HCT116 (cell line): ENCODE data around the gene NARS2. TPM values are rescaled to one million over a fixed set of nuclear protein-coding genes. Genes with fewer than 3 reads are reported as not detected.

Experiments used
- ATAC-seq: fragments of 200-7000 bp; cut with Tn5 transposase; 2 replicates; pipeline ENCODE4 v1.9.1; 2020; ENCODE audit warnings: mild to moderate bottlenecking, moderate library complexity
- BruUV-seq: library from RNA; stranded (reverse); fragments of 400-500 nt; replicated peaks from 2 replicates; lab custom pipeline; 2021; lab: Mats Ljungman, UMichigan
- CTCF ChIA-PET: fragments of 300-600 bp; sonication (Branson Sonifier 250); formaldehyde crosslinking; loops from one replicate; lab custom pipeline; 2021; ENCODE audit warnings: antibody characterized with exemption; lab: Charles Lee
- POLR2A ChIA-PET: fragments of 300-600, 350-600 bp; sonication (Branson Sonifier 250); formaldehyde crosslinking; loops from one replicate; lab custom pipeline; 2021; ENCODE audit warnings: antibody characterized with exemption; lab: Charles Lee
- RAD21 ChIA-PET, 2 experiments: fragments of 300-600 bp; sonication (Branson Sonifier 250); formaldehyde crosslinking; loops; one replicate each; lab custom pipeline; 2023; ENCODE audit warnings: low total read pairs in 2 of 2; ENCODE audit not compliant: uncharacterized antibody in 2 of 2, unreplicated experiment in 2 of 2, low non-redundant PET in 1 of 2; lab: Charles Lee
- DNase-seq: peaks from one replicate; pipeline ENCODE4 v3.0.0-alpha.2; 2010; ENCODE audit warnings: low read depth, low spot score
- H2AFZ ChIP-seq: fragments of 200-600 bp; shearing (Covaris generic), sonication (generic); 2 replicates; pipeline ENCODE4 v1.6.1; 2017; ENCODE audit warnings: low read depth, mixed run types, mixed read lengths, antibody characterized with exemption, low read length; ENCODE audit not compliant: poor library complexity, severe bottlenecking
- H3K27ac ChIP-seq: 2 replicates; pipeline ENCODE4 v1.5.1; 2012; ENCODE audit warnings: low read depth, low read length
- H3K27me3 ChIP-seq: fragments of 200-600 bp; sonication (generic); 2 replicates; pipeline ENCODE4 v1.6.1; 2016; ENCODE audit warnings: mixed run types, low read length, mixed read lengths; ENCODE audit not compliant: insufficient read depth
- H3K36me3 ChIP-seq, 2 experiments: fragments of 200-500 bp in 1 of 2; fragments of 200-600 bp in 1 of 2; sonication (Bioruptor generic) in 1 of 2; sonication (generic) in 1 of 2; 2 replicates each; pipeline versions ENCODE4 v1.5.1 to v1.6.1; 2014 to 2016; ENCODE audit warnings: low read length in 2 of 2, inconsistent platforms in 1 of 2, mixed read lengths in 1 of 2, mixed run types in 1 of 2; ENCODE audit not compliant: insufficient read depth in 2 of 2, control insufficient read depth in 1 of 2
- H3K4me1 ChIP-seq, 2 experiments: fragments of 200-600 bp in 1 of 2; sonication (generic) in 1 of 2; 2 replicates each; pipeline versions ENCODE4 v1.5.1 to v1.6.1; 2012 to 2017; ENCODE audit warnings: low read length in 2 of 2, inconsistent platforms in 1 of 2, mild to moderate bottlenecking in 1 of 2, mixed read lengths in 1 of 2, mixed run types in 1 of 2, moderate library complexity in 1 of 2; ENCODE audit not compliant: insufficient read depth in 2 of 2, control insufficient read depth in 1 of 2
- H3K4me2 ChIP-seq: fragments of 200-600 bp; sonication (generic); 2 replicates; pipeline ENCODE4 v1.6.1; 2017; ENCODE audit warnings: mixed run types, low read length, mixed read lengths
- H3K4me3 ChIP-seq, 2 experiments: fragments of 200-600 bp in 1 of 2; sonication (generic) in 1 of 2; replicated peaks in 1 of 2; 2 replicates each; pipeline ENCODE4 v1.5.1; 2011 to 2016; ENCODE audit warnings: low read length in 2 of 2, control low read depth in 1 of 2, low read depth in 1 of 2, mild to moderate bottlenecking in 1 of 2, mixed read lengths in 1 of 2, mixed run types in 1 of 2
- H3K79me2 ChIP-seq: fragments of 200-600 bp; sonication (generic); 2 replicates; pipeline ENCODE4 v1.6.1; 2017; ENCODE audit warnings: mild to moderate bottlenecking, mixed run types, low read length, moderate library complexity, mixed read lengths; ENCODE audit not compliant: insufficient read depth
- H3K9ac ChIP-seq: fragments of 200-600 bp; sonication (generic); 2 replicates; pipeline ENCODE4 v1.6.1; 2016; ENCODE audit warnings: low read length, mixed read lengths
- H3K9me2 ChIP-seq: fragments of 200-600 bp; sonication (generic), shearing (Covaris generic); 2 replicates; pipeline ENCODE4 v1.6.1; 2017; ENCODE audit warnings: mixed run types, mild to moderate bottlenecking, moderate library complexity; ENCODE audit not compliant: insufficient read depth
- H3K9me3 ChIP-seq, 2 experiments: fragments of 200-500 bp in 1 of 2; fragments of 200-600 bp in 1 of 2; sonication (Bioruptor generic) in 1 of 2; sonication (generic) in 1 of 2; 2 replicates each; pipeline ENCODE4 v1.6.1; 2014 to 2017; ENCODE audit warnings: low read length in 2 of 2, mixed read lengths in 2 of 2, inconsistent platforms in 1 of 2, low read depth in 1 of 2, mild to moderate bottlenecking in 1 of 2, mixed run types in 1 of 2, moderate library complexity in 1 of 2; ENCODE audit not compliant: control insufficient read depth in 1 of 2, insufficient read depth in 1 of 2
- H4K20me1 ChIP-seq: fragments of 200-600 bp; sonication (generic), shearing (Covaris generic); 2 replicates; pipeline ENCODE4 v1.6.1; 2017; ENCODE audit warnings: mixed run types, mild to moderate bottlenecking, moderate library complexity; ENCODE audit not compliant: insufficient read depth
- CBX3 ChIP-seq: IDR thresholded peaks from 2 replicates; pipeline ENCODE4 v1.6.1; 2012; ENCODE audit warnings: low read depth
- CEBPB ChIP-seq: IDR thresholded peaks from 2 replicates; pipeline ENCODE4 v1.6.1; 2012; ENCODE audit warnings: low read depth
- CTCF ChIP-seq, 3 experiments: fragments of 200-600 bp in 1 of 3; sonication (generic) in 1 of 3; IDR thresholded peaks in 2 of 3; conservative IDR thresholded peaks in 1 of 3; 2 replicates each; pipeline ENCODE4 v1.5.1; 2012 to 2017; ENCODE audit warnings: low read depth in 2 of 3, low read length in 2 of 3, antibody characterized with exemption in 1 of 3, borderline replicate concordance in 1 of 3, control low read depth in 1 of 3, mild to moderate bottlenecking in 1 of 3, mixed read lengths in 1 of 3, mixed run types in 1 of 3, moderate library complexity in 1 of 3; ENCODE audit not compliant: insufficient read depth in 1 of 3
- EGR1 ChIP-seq: IDR thresholded peaks from 2 replicates; pipeline ENCODE4 v1.6.1; 2012; ENCODE audit warnings: low read depth
- ELF1 ChIP-seq: IDR thresholded peaks from 2 replicates; pipeline ENCODE4 v1.6.1; 2012; ENCODE audit warnings: low read depth, borderline replicate concordance
- EZH2 ChIP-seq: fragments of 200-600 bp; sonication (generic); IDR thresholded peaks from 2 replicates; pipeline ENCODE4 v1.6.1; 2017; ENCODE audit warnings: antibody characterized with exemption, mixed run types
- EZH2phosphoT487 ChIP-seq: fragments of 200-600 bp; IDR thresholded peaks from 2 replicates; pipeline ENCODE4 v1.6.1; 2018; ENCODE audit warnings: antibody characterized with exemption, borderline replicate concordance
- FOSL1 ChIP-seq: IDR thresholded peaks from 2 replicates; pipeline ENCODE4 v1.6.1; 2012; ENCODE audit warnings: low read depth
- JUND ChIP-seq: IDR thresholded peaks from 2 replicates; pipeline ENCODE4 v1.6.1; 2012
- MAX ChIP-seq: IDR thresholded peaks from 2 replicates; pipeline ENCODE4 v1.6.1; 2012
- POLR2A ChIP-seq: IDR thresholded peaks from 2 replicates; pipeline ENCODE4 v1.7.0; 2011; ENCODE audit warnings: borderline replicate concordance; ENCODE audit not compliant: insufficient read depth, insufficient read length; ENCODE audit errors: extremely low read depth
- POLR2AphosphoS5 ChIP-seq: IDR thresholded peaks from 2 replicates; pipeline ENCODE4 v1.6.1; 2011; ENCODE audit warnings: mild to moderate bottlenecking, low read depth, low read length, moderate library complexity
- RAD21 ChIP-seq: IDR thresholded peaks from 2 replicates; pipeline ENCODE4 v1.6.1; 2012; ENCODE audit warnings: low read depth, mild to moderate bottlenecking
- SIN3A ChIP-seq: IDR thresholded peaks from 2 replicates; pipeline ENCODE4 v1.6.1; 2012; ENCODE audit warnings: low read depth
- SP1 ChIP-seq: IDR thresholded peaks from 2 replicates; pipeline ENCODE4 v1.6.1; 2012; ENCODE audit warnings: low read depth
- ZBTB33 ChIP-seq: IDR thresholded peaks from 2 replicates; pipeline ENCODE4 v1.6.1; 2011; ENCODE audit warnings: mild to moderate bottlenecking, low read length, moderate library complexity; ENCODE audit not compliant: insufficient replicate concordance; ENCODE audit errors: extremely low read depth
- ZFX ChIP-seq: fragments of 450-650 bp; IDR thresholded peaks from 2 replicates; pipeline ENCODE4 v1.6.1; 2017
- intact Hi-C: fragments of 100-400 bp; cut with micrococcal nuclease; formaldehyde crosslinking; loops from 2 replicates; pipeline ENCODE4 v1.10.0; 2022
- total RNA-seq: library from RNA; stranded (reverse); gene quantifications from one replicate; pipeline ENCODE4 v1.2.1, GENCODE V29; 2021; ENCODE audit not compliant: unreplicated experiment

Gene NARS2
- total RNA-seq, 1 experiment from 2014 or later, result 26.0 TPM

GRCh38 chr11:78586452-78587046 is 11.9 kb upstream of the NARS2 start:
- intact Hi-C loops, result no loop called here
- ChIA-PET POLR2A (no interaction called here), RAD21 (no interaction called here), CTCF (interaction anchor here (0.8 to 1.0 kb wide), 2 partner anchors 10 to 22 kb away, joined by 3 to 4 read pairs; no protein-coding TSS in a partner anchor)
- H3K4me1 ChIP-seq, result no peaks in the 10 kb centered on the region
- no peak overlapping the region for H3K4me2 ChIP-seq
- H3K27me3 ChIP-seq, result no peaks in the 10 kb centered on the region
- no peaks in the 10 kb centered on the region for H4K20me1 ChIP-seq
- H3K9me3 ChIP-seq, result peaks cover 0 to 14% of the 10 kb centered on the region in 2 experiments; a peak in 2 of 4 replicates
- no peak overlapping the region for H3K27ac ChIP-seq
- no peak overlapping the region for H3K9ac ChIP-seq
- no peaks in the 10 kb centered on the region for H3K79me2 ChIP-seq
- TF ChIP-seq SIN3A (no peak), MAX (no peak), POLR2AphosphoS5 (no peak), CTCF (IDR thresholded peaks at IDR 0.05 in 2 of 3, conservative IDR thresholded peaks at IDR 0.05 in 1 of 3; ENCODE audit: borderline replicate concordance in 1 of 3, insufficient read depth in 1 of 3, low read depth in 2 of 3, low read length in 2 of 3) (peak; percentile 27 to 65 (median 54); a peak in 5 of 6 replicates), POLR2A (no peak), EGR1 (no peak), SP1 (no peak), EZH2 (no peak), RAD21 (peak; percentile 45), EZH2phosphoT487 (no peak), ELF1 (no peak), ZBTB33 (no peak), JUND (no peak), FOSL1 (no peak), CBX3 (no peak), ZFX (no peak), CEBPB (no peak)
- no peaks in the 10 kb centered on the region for H3K9me2 ChIP-seq
- ATAC-seq (peak; percentile 36; the same call in 1 of the 2 replicates), DNase-seq (no peak)
- no peak overlapping the region for H2AFZ ChIP-seq
- no peak overlapping the region for H3K4me3 ChIP-seq
- H3K36me3 ChIP-seq, result no peaks in the 10 kb centered on the region
- BruUV-seq, result no TSS peak
